HG03139 (cell line): ENCODE measurements around the gene PIP.
"Not testable (repeated sequence)": the region's sequence is repeated elsewhere in the genome, so short reads cannot be mapped to it uniquely, and the experiment has no call there.

Experiments
- ATAC-seq: cut with Tn5 transposase; IDR thresholded peaks from one replicate; pipeline ENCODE4 v1.9.1; 2021; ENCODE audit not compliant: unreplicated experiment

PIP gene

GRCh38 chr7:143131781-143132180, at the start of gene PIP:
TSS of gene PIP (plus strand) at chr7:143132077. CDS start at chr7:143132117, 40 bp downstream.
- ATAC-seq: no peak

- ATAC-seq: no peak
Measured at GRCh38 chr7:143085109-143085508, 46.8 kb upstream of the PIP start.

DNA sequence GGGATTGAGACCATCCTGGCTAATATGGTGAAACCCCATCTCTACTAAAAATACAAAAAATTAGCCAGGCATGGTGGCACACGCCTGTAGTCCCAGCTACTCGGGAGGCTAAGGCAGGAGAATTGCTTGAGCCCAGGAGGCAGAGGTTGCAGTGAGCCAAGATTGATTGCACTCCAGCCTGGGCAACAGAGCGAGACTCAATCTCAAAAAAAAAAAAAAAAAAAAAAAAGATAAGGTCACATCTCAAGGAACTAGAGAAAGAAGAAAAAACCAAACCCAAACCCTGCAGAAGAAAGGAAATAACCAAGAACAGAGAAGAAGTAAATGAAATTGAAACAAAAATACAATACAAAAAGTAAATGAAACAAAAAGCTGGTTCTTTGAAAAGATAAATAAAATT, 46.3 kb upstream of the PIP start:
- ATAC-seq: not testable (repeated sequence)

- not testable (repeated sequence) for ATAC-seq
Measured at GRCh38 chr7:143088549-143089231, 43.2 kb upstream of the PIP start.

DNA sequence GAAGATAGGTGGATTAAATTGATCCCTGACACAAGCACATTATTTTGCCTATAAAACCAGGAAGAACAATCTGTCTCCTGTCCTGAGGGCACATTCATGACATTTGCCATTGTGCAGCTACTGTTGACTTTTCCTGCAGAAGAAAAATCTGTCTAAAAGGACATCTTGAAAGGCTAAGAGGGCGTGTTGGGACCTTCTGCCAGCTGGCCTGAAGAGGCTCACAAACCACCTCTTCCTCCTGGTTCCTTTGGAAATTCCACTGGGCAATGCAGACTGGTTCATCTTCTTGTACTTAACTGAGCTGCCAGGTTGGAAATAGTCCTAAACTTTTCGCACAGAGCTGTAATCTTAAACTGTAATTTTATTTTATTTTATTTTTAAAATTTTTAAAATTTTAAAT, 35.7 kb upstream of the PIP start:
- ATAC-seq: no peak

DNA sequence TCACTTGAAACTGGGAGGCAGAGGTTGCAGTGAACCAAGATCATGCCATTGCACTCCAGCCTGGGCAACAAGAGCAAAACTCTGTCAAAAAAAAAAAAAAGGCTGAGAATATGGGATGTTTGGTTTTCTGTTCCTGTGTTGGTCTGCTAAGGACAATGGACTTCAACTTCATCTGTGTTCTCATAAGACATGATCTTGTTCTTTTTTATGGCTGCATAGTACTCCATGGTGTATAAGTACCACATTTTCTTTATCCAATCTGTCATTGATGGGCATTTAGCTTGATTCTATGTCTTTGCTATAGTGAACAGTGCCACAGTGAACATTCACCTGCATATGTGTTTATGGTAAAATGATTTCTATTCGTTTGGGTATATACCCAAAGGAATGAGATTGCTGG, 32.3 kb upstream of the PIP start:
- ATAC-seq: not testable (repeated sequence)

DNA sequence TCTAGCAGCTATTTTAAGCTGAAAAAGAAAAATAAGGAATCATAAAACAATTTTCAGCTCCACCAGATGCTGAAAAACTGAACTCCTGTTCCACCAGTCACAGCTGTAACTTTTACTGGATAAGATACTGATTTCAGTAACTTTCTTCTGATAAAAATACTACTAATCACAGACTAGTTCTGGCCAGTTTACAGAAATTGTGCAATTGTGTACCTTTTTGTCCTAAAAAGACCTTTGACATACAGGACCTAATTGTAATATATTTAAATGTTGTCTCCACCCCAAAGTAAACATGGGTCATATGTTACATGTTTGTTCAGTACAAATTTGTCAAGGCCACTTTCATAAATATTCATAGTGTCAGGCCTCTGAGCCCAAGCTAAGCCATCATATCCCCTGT, 27.1 kb upstream of the PIP start:
- ATAC-seq: no peak

GRCh38 chr7:143108019-143108418, 23.9 kb upstream of the PIP start:
- not testable (repeated sequence) for ATAC-seq

- no peak for ATAC-seq
Measured at GRCh38 chr7:143117395-143117794, 14.5 kb upstream of the PIP start.

DNA sequence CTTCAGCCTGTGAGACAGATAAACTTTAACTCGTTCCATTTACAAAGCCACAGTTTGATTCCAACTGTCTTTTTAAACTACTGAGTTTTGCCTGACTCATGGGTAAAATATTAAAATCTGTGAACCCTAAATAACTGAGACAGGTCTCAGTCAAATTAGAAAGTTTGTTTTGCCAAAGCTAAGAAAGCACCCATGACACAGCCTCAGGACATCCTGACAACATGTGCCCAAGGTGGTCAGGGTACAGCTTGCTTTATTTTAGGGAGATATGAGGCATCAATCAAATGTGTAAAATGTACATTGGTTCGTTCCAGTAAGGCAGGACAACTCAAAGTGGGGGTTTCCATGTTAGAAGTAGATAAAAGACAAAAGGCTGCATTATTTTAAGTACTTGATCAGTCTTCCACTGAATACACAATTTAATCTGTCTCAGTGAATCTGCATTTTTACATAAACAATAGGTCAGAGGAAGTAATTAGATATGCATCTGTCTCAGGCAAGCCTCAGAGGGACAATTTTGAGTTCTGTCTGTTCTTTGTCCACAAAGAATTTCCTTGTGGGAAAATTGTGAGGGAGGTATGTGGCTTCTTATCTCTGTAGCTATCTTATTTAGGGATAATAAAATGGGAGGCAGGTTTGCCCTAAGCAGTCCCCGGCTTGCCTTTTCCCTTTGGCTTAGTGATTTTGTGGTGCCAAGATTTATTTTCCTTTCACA, 11.0 kb upstream of the PIP start:
- ATAC-seq: no peak

DNA sequence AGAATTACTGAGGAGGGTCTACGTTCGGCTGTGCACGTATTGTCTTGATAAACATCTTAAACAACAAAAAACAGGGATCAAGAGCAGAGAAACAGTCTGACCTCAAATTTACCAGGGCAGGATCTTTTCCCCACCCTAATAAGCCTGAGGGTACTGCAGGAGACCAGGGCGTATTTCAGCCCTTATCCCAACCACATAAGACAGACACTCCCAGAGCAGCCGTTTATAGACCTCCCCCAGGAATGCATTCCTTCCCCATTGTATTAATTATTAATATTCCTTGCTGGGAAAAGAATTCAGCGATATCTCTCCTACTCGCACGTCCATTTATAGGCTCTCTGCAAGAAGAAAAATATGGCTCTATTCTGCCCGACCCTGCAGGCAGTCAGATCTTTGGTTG, 8.6 kb upstream of the PIP start:
- not testable (repeated sequence) for ATAC-seq

GRCh38 chr7:143126146-143126545, 5.7 kb upstream of the PIP start:
- ATAC-seq: no peak

DNA sequence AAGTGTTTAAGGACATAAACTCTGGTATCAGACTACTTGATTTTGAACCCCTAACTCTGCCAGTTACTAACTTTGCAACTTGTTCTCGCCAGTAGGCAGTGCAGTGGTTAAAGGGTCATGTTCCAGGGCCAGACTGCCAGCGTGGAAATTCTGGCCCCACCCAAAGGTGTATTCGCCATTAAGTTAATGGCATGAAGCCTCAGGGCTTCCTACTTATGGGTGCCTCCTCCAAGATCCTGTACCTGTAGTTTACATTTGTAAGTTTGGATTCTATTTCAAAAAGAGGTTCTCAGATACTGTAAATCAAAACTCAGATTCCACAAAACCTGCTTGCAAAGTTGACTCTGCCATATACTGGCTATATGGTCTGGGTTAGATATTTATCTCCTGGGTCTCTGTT, 2.8 kb upstream of the PIP start:
- ATAC-seq: no peak

DNA sequence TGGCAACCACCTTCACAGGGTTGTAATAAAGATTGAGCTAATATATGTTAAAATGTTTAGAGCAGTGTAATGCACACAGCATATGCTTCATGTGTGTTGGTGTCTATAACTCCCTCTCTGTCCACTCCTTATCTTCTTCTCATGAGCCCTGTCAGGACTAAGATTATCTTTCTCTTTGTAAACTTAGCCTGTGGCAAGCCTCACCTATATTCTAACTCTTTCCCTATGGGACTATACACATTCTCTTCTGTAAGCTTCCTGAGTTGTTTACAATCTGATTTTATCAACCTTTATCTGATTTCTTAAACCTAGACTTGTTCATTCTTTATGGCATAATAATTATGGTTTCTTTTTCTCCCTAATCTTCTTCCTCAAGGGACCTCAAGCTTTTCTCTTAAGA, 2.4 kb upstream of the PIP start:
- ATAC-seq: no peak

GRCh38 chr7:143130541-143130940, 1.3 kb upstream of the PIP start:
- no peak for ATAC-seq

DNA sequence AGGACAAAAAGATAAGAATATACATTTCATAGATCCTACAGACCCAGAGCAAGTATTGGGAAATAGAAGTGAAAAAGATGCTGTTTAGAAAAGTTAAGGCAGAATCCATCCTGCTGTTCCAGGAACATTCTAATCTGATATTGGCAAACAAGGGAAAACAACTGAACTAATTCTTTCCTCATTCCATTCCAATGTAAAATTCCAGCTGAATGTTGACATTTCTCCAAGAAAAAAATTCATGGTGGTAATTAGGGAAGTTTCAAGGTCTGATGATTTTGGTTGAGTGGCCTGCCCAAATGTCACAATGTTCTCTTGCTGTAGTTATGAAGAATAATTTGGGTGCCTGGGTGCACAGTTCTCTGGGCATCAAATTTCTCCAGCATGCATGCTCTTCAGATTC, 15.2 kb downstream of the PIP start:
- ATAC-seq: no peak

GRCh38 chr7:143148050-143148449, 16.2 kb downstream of the PIP start:
- no peak for ATAC-seq

- ATAC-seq: no peak
Measured at GRCh38 chr7:143148651-143149050, 16.8 kb downstream of the PIP start.

DNA sequence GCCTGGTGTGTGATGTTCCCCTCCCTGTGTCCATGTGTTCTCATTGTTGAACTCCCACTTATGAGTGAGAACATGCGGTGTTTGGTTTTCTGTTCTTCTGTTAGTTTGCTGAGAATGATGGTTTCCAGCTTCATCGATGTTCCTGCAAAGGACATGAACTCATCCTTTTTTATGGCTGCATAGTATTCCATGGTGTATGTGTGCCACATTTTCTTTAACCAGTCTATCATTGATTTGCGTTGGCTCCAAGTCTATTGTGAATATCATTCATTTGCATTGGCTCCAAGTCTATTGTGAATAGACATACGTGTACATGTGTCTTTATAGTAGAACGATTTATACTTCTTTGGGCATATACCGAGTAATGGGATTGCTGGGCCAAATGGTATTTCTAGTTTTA, 18.8 kb downstream of the PIP start:
- not testable (repeated sequence) for ATAC-seq

DNA sequence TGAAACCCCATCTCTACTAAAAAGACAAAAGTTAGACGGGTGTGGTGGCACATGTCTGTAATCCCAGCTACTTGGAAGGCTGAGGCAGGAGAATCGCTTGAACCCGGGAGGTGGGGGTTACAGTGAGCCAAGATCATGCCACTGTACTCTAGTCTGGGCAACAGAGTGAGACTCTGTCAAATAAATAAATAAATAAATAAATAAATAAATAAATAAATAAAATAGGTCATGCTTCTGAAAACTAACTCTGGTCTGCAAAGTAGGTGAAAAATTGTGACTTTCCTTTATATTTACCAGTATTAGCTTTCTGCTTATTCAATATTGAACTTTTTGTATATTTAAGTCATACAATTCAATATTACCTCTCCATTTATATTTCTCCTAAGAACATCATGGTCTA, 26.7 kb downstream of the PIP start:
- not testable (repeated sequence) for ATAC-seq

DNA sequence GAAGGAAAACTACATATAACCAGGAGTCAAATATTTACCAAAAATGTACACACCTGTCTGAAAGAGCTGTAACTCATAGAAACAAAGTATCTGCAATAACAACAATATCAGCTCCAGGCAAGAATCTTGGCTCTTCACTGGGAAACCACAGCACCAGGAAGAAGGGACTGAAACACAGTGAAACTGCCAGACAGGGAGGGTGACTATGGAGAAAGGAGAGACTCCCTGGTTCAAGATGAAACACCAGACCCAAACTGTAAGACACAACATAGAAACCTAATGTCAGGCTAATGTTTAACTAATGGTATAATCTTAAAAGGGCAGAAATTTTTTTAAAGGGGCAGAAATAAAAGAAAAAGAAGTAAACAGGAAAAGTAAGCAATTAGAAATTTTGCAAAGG, 39.8 kb downstream of the PIP start:
- ATAC-seq: no peak

DNA sequence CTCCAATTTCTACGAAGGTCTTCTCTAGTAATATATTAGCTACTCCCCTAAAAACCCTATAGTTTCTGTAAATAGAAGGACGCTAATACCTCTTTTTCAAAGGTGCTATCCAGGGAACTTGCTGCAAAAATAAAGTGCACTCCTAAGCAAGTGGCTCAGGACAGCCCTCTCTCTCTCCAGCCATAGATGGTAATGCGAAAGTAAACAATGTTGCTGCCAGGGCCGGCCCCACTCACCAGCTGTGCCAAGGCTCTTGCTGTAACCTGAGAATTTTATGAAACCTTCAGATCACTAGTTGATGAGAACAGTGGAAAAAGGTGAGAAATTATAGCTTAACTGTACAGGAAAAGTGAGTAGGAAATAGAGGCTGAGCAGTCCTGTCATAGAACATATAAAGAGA, 40.5 kb downstream of the PIP start:
- no peak for ATAC-seq

DNA sequence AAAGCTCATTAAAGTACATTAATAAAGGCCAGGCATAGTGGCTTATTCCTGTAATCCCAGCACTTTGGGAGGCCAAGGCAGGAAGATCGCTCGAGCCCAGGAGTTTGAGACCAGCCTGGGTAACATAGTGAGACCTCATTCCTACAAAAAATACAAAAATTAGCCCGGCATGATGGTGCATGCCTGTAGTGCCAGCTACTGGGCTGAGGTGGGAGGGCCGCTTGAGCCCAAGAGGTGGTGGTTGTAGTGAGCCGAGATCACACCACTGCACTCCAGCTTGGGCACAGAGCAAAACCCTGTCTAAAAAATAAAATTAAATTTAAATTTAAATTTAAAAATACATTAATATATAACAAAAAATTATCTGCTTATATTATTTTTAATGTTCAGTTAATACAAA, 44.3 kb downstream of the PIP start:
- no peak for ATAC-seq
